IgD-negative memory B cell (primary cell): ENCODE measurements around the gene RPS27A. TPM values are rescaled to one million over a fixed set of nuclear protein-coding genes. Genes with fewer than 3 reads are reported as not detected.
"Not testable (repeated sequence)": the region's sequence is repeated elsewhere in the genome, so short reads cannot be mapped to it uniquely, and the experiment has no call there.

Experiments used
- H3K27ac Mint-ChIP-seq, 3 donors: one replicate each; pipeline ENCODE4 v1.8.0; 2020 to 2022; ENCODE audit warnings: mild to moderate bottlenecking in 3 of 3, mixed read lengths in 3 of 3, moderate library complexity in 1 of 3
- H3K27me3 Mint-ChIP-seq: one replicate; pipeline ENCODE4 v1.8.0; 2021; ENCODE audit warnings: mixed read lengths
- H3K36me3 Mint-ChIP-seq: one replicate; pipeline ENCODE4 v1.8.0; 2020; ENCODE audit warnings: mild to moderate bottlenecking, mixed read lengths
- H3K4me1 Mint-ChIP-seq, 3 donors: one replicate each; pipeline ENCODE4 v1.8.0; 2020 to 2022; ENCODE audit warnings: mixed read lengths in 3 of 3, mild to moderate bottlenecking in 1 of 3
- H3K4me3 Mint-ChIP-seq, 4 donors: one replicate each; pipeline ENCODE4 v1.8.0; 2020 to 2022; ENCODE audit warnings: mild to moderate bottlenecking in 4 of 4, mixed read lengths in 4 of 4, moderate library complexity in 3 of 4
- H3K9me3 Mint-ChIP-seq, 3 donors: one replicate each; pipeline ENCODE4 v1.8.0; 2020 to 2021; ENCODE audit warnings: mixed read lengths in 3 of 3, mild to moderate bottlenecking in 1 of 3
- polyA plus RNA-seq: library from polyadenylated mRNA; unstranded; fragments of 300-500 nt; fragmentation: Illumina TruSeq; gene quantifications from one replicate; pipeline ENCODE4 v1.2.3, GENCODE V29; 2021

RPS27A gene
- polyA plus RNA-seq, 1 donor from 2014 or later: 3,117 TPM

- Mint-ChIP-seq H3K4me1 (peaks cover 30 to 46% (median 44%) of the 10 kb centered on the region in 3 donors), H3K36me3 (peaks cover 4% of the 10 kb centered on the region), H3K27me3 (no peaks in the 10 kb centered on the region), H3K4me3 (peak overlapping the region in 2 of 4 donors; percentile 90 to 97), H3K9me3 (no peaks in the 10 kb centered on the region), H3K27ac (peak overlapping the region in 2 of 3 donors; percentile 11 to 88)
Measured at GRCh38 chr2:55230551-55230950, 1.9 kb upstream of the RPS27A start.

GRCh38 chr2:55231546-55232083 lies 873 bp upstream of the RPS27A start:
- Mint-ChIP-seq H3K9me3 (no peaks in the 10 kb centered on the region), H3K4me3 (peak overlapping the region; percentile 90 to 100 (median 98)), H3K36me3 (peaks cover 4% of the 10 kb centered on the region), H3K27ac (peak overlapping the region; percentile 88 to 99 (median 99)), H3K4me1 (peaks cover 30 to 47% (median 46%) of the 10 kb centered on the region in 3 donors), H3K27me3 (no peaks in the 10 kb centered on the region)

GRCh38 chr2:55232863-55233657 lies 572 bp downstream of the RPS27A start:
- Mint-ChIP-seq H3K27ac (peak overlapping the region; percentile 88 to 99 (median 99)), H3K4me1 (peaks cover 25 to 40% (median 37%) of the 10 kb centered on the region in 3 donors)

GRCh38 chr2:55233658-55233940 lies 1.1 kb downstream of the RPS27A start:
- H3K27ac Mint-ChIP-seq: peak overlapping the region; percentile 88 to 99 (median 99)
- H3K4me1 Mint-ChIP-seq: peaks cover 23 to 34% (median 34%) of the 10 kb centered on the region in 3 donors
- H3K27me3 Mint-ChIP-seq: no peaks in the 10 kb centered on the region
- peaks cover 4% of the 10 kb centered on the region for H3K36me3 Mint-ChIP-seq
- peak overlapping the region; percentile 90 to 100 (median 98) for H3K4me3 Mint-ChIP-seq
- no peaks in the 10 kb centered on the region for H3K9me3 Mint-ChIP-seq

More at GRCh38 chr2:55232863-55233657, 572 bp downstream of the RPS27A start:
- Mint-ChIP-seq H3K36me3 (peaks cover 4% of the 10 kb centered on the region), H3K27me3 (no peaks in the 10 kb centered on the region), H3K9me3 (no peaks in the 10 kb centered on the region), H3K4me3 (peak overlapping the region; percentile 90 to 100 (median 98))

GRCh38 chr2:55235724-55236538 lies 3.4 kb downstream of the RPS27A start:
- Mint-ChIP-seq H3K27ac (peak overlapping the region in 1 of 3 donors; percentile 88), H3K4me3 (peak overlapping the region in 2 of 4 donors; percentile 43 to 90), H3K9me3 (no peaks in the 10 kb centered on the region), H3K4me1 (peaks cover 19 to 26% (median 23%) of the 10 kb centered on the region in 3 donors), H3K27me3 (no peaks in the 10 kb centered on the region), H3K36me3 (peaks cover 5% of the 10 kb centered on the region)

GRCh38 chr2:55236992-55237543 lies 4.6 kb downstream of the RPS27A start:
- Mint-ChIP-seq H3K27ac (peak overlapping the region in 1 of 3 donors; percentile 22), H3K9me3 (no peaks in the 10 kb centered on the region), H3K4me3 (no peak overlapping the region), H3K4me1 (peaks cover 12 to 20% (median 18%) of the 10 kb centered on the region in 3 donors), H3K36me3 (peaks cover 5% of the 10 kb centered on the region), H3K27me3 (no peaks in the 10 kb centered on the region)

GRCh38 chr2:55239656-55240222 lies 7.3 kb downstream of the RPS27A start:
- no peak overlapping the region for H3K4me3 Mint-ChIP-seq
- H3K27me3 Mint-ChIP-seq: no peaks in the 10 kb centered on the region
- no peak overlapping the region for H3K27ac Mint-ChIP-seq
- no peaks in the 10 kb centered on the region for H3K9me3 Mint-ChIP-seq
- H3K4me1 Mint-ChIP-seq: peaks cover 0 to 5% (median 4%) of the 10 kb centered on the region in 3 donors
- H3K36me3 Mint-ChIP-seq: peaks cover 1% of the 10 kb centered on the region

- H3K36me3 Mint-ChIP-seq, H3K27ac Mint-ChIP-seq, H3K9me3 Mint-ChIP-seq, H3K4me1 Mint-ChIP-seq, H3K27me3 Mint-ChIP-seq, H3K4me3 Mint-ChIP-seq: not testable (repeated sequence)
Measured at GRCh38 chr2:55241582-55241981, 9.1 kb downstream of the RPS27A start.

- Mint-ChIP-seq H3K27me3 (no peaks in the 10 kb centered on the region), H3K9me3 (no peaks in the 10 kb centered on the region), H3K4me1 (peaks cover 0 to 4% (median 0%) of the 10 kb centered on the region in 3 donors), H3K4me3 (no peak overlapping the region), H3K27ac (peak overlapping the region in 1 of 3 donors; percentile 27), H3K36me3 (peaks cover 1% of the 10 kb centered on the region)
Measured at GRCh38 chr2:55242617-55243016, 10.1 kb downstream of the RPS27A start.

GRCh38 chr2:55245411-55245810 lies 12.9 kb downstream of the RPS27A start:
- no peaks in the 10 kb centered on the region for H3K9me3 Mint-ChIP-seq
- no peak overlapping the region for H3K4me3 Mint-ChIP-seq
- peaks cover 0 to 2% (median 0%) of the 10 kb centered on the region in 3 donors for H3K4me1 Mint-ChIP-seq
- no peaks in the 10 kb centered on the region for H3K36me3 Mint-ChIP-seq
- H3K27me3 Mint-ChIP-seq: no peaks in the 10 kb centered on the region
- H3K27ac Mint-ChIP-seq: no peak overlapping the region

GRCh38 chr2:55247025-55247424 lies 14.5 kb downstream of the RPS27A start:
- H3K4me1 Mint-ChIP-seq: peaks cover 0 to 2% (median 0%) of the 10 kb centered on the region in 3 donors
- H3K9me3 Mint-ChIP-seq: no peaks in the 10 kb centered on the region
- H3K4me3 Mint-ChIP-seq: no peak overlapping the region
- no peaks in the 10 kb centered on the region for H3K27me3 Mint-ChIP-seq
- peaks cover 2% of the 10 kb centered on the region for H3K36me3 Mint-ChIP-seq
- peak overlapping the region in 1 of 3 donors; percentile 33 for H3K27ac Mint-ChIP-seq

- Mint-ChIP-seq H3K36me3 (peaks cover 6% of the 10 kb centered on the region), H3K4me3 (no peak overlapping the region), H3K27me3 (no peaks in the 10 kb centered on the region), H3K9me3 (no peaks in the 10 kb centered on the region), H3K27ac (no peak overlapping the region), H3K4me1 (no peaks in the 10 kb centered on the region)
Measured at GRCh38 chr2:55252832-55253231, 20.3 kb downstream of the RPS27A start.

GRCh38 chr2:55259586-55259985 lies 27.1 kb downstream of the RPS27A start:
- H3K27ac Mint-ChIP-seq: peak overlapping the region in 1 of 3 donors; percentile 62
- H3K36me3 Mint-ChIP-seq, H3K4me3 Mint-ChIP-seq: not testable (repeated sequence)

GRCh38 chr2:55268288-55268906 lies 35.9 kb downstream of the RPS27A start:
- H3K27me3 Mint-ChIP-seq: no peaks in the 10 kb centered on the region
- H3K4me3 Mint-ChIP-seq: peak overlapping the region; percentile 93 to 97 (median 96)
- peaks cover 5% of the 10 kb centered on the region for H3K36me3 Mint-ChIP-seq
- no peaks in the 10 kb centered on the region for H3K9me3 Mint-ChIP-seq
- H3K4me1 Mint-ChIP-seq: peaks cover 11 to 15% (median 15%) of the 10 kb centered on the region in 3 donors
- peak overlapping the region; percentile 94 to 99 (median 97) for H3K27ac Mint-ChIP-seq

More at GRCh38 chr2:55259586-55259985, 27.1 kb downstream of the RPS27A start:
- H3K4me1 Mint-ChIP-seq, H3K27me3 Mint-ChIP-seq, H3K9me3 Mint-ChIP-seq: not testable (repeated sequence)
